NCI-H345 treated with DMSO at 0.1 percent for 48 hours (cell line): ENCODE data around the gene PGAP6.
"Not testable (repeated sequence)": the region's sequence is repeated elsewhere in the genome, so short reads cannot be mapped to it uniquely, and the experiment has no call there.

ENCODE experiments used
- DNase-seq: peaks from one replicate; lab custom pipeline; 2025; ENCODE audit not compliant: unreplicated experiment; lab: John Stamatoyannopoulos, UW

PGAP6 gene, protein sequence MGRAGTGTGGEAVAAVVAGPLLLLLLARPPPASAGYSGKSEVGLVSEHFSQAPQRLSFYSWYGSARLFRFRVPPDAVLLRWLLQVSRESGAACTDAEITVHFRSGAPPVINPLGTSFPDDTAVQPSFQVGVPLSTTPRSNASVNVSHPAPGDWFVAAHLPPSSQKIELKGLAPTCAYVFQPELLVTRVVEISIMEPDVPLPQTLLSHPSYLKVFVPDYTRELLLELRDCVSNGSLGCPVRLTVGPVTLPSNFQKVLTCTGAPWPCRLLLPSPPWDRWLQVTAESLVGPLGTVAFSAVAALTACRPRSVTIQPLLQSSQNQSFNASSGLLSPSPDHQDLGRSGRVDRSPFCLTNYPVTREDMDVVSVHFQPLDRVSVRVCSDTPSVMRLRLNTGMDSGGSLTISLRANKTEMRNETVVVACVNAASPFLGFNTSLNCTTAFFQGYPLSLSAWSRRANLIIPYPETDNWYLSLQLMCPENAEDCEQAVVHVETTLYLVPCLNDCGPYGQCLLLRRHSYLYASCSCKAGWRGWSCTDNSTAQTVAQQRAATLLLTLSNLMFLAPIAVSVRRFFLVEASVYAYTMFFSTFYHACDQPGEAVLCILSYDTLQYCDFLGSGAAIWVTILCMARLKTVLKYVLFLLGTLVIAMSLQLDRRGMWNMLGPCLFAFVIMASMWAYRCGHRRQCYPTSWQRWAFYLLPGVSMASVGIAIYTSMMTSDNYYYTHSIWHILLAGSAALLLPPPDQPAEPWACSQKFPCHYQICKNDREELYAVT

GRCh38 chr16:381789-382717, at the start of gene PGAP6:
Gene PGAP6, minus strand, starts transcription at chr16:381978. Its CDS starts 157 bp downstream, at chr16:381821.
- DNase-seq, result no peak

DNA sequence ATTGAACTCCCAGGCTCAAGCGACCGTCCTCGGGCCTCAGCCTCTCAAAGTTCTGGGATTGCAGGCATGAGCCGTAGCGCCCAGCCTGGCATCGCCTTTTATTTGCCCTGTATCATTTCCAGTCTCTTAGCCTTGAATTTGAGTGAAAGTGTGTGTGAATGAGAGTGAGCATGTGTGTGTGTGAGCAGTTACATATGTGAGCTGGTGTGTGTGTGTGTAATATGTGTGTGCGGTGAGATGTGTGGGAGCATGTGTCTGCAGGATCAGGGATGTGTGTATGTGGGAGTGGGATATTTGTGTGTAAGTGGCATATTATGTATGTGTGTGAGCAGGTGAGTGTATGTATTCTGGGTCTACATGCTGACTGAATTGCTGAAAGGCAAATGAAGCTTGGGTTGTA, 49.1 kb upstream of the PGAP6 start:
- DNase-seq, result no peak

- DNase-seq, result no peak
Measured at GRCh38 chr16:427250-427649, 45.5 kb upstream of the PGAP6 start.

DNA sequence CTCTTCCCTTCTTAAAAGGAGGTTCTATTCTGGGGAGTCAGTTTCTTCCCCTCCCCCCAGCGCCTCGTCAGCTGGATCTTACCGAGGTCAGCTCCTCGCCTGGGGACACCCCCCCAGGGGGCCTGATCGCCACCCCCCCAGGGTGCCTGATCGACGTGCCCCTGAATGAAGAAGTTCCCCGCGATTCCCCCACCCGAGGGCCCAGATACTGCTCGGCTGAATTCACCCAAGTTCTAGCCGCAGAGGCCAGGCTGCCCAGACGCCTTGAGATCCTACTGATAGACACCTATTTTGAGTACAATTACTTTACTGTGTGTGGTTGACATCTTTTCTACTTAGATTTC, 45.1 kb upstream of the PGAP6 start:
- DNase-seq, result no peak

DNA sequence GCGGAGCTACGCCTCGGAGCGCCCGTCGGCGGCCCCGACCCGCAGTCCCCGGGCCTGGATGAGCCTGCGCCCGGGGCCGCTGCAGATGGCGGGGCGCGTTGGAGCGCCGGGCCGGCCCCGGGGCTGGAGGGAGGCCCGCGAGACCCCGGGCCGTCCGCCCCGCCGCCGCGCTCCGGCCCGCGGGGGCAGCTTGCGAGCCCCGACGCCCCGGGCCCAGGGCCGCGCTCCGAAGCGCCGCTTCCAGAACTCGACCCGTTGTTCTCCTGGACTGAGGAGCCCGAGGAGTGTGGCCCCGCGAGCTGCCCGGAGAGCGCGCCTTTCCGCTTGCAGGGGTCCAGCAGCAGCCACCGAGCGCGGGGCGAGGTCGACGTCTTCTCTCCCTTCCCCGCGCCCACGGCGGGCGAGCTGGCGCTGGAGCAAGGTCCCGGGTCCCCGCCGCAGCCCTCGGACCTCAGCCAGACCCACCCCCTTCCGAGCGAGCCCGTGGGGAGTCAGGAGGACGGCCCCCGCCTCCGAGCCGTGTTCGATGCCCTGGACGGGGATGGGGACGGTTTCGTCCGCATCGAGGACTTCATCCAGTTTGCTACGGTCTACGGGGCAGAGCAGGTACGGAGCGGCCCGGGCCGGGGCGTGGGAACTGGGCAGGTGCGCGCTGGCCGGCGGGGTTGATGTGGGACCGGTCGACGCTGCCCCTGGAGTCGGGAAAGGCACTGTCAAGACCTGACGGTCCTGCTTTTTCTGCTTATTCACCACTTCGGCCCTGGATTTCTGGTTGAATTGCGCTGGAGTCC, 44.5 kb upstream of the PGAP6 start:
- DNase-seq, result no peak

DNA sequence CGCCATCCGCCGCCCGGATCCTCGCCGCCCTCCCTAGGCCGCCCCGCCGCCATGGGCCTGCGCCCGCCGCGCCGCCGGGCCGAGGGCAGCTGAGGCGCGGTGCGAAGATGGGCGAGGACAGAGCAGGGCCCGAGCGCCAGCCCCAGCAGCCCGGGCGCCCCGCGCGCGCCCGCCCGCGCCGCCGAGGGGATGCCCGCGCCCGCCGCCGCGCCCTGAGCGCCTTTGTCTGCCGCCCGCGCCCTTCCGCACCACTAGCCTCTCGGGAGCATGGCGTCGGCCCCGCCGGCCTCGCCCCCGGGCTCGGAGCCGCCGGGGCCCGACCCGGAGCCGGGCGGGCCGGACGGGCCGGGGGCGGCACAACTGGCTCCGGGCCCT, 43.9 kb upstream of the PGAP6 start:
- DNase-seq, result no peak

- peak; percentile 69 for DNase-seq
Measured at GRCh38 chr16:425082-425718, 43.4 kb upstream of the PGAP6 start, which contains the start of gene RAB11FIP3. Gene RAB11FIP3, plus strand, starts transcription at chr16:425649. Its CDS starts 358 bp downstream, at chr16:426007.

GRCh38 chr16:424623-425081, 42.9 kb upstream of the PGAP6 start:
- no peak for DNase-seq

DNA sequence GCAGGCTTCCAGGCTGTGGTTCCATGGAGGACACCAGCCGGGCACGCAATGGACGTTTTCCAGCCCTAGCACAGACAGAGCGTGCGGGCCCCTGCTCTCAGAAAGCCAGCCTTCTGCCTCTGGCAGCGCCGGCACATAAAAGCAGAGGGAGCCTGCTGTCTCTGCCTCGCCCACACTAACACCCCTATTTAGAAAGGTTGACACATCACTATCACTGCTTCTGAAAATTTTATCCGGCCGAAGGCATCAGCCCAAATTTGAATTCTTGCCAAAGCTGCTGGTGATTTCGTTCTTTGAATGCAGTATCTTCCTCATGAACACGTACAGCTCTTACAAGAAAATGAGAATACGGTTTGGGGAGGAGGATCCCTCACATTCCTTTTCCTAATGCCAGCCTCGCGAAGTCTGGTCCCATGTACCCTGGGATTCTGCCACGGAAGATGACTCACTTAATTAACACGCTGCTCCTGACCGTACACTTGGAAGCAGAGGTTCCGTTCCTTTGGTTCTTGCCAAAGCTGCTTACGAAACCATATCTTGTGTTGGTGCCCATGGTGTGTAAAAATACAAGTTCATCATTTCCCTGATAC, 42.4 kb upstream of the PGAP6 start:
- no peak for DNase-seq

- not testable (repeated sequence) for DNase-seq
Measured at GRCh38 chr16:422179-422578, 40.4 kb upstream of the PGAP6 start.

DNA sequence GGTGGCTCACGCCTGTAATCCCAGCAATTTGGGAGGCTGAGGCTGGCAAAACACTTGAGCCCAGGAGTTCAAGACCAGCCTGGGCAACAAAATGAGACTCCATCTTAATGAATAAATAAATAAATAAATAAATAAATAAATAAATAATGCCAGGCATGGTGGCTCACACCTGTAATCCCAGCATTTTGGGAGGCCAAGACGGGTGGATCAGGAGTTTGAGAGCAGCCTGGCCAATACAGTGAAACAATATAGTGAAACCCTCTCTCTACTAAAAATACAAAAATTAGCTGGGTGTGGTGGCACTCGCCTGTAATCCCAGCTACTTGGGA, 33.4 kb upstream of the PGAP6 start:
- DNase-seq, result not testable (repeated sequence)

GRCh38 chr16:414395-415169, 32.8 kb upstream of the PGAP6 start:
- no peak for DNase-seq

GRCh38 chr16:411576-412265, 29.9 kb upstream of the PGAP6 start:
- no peak for DNase-seq

DNA sequence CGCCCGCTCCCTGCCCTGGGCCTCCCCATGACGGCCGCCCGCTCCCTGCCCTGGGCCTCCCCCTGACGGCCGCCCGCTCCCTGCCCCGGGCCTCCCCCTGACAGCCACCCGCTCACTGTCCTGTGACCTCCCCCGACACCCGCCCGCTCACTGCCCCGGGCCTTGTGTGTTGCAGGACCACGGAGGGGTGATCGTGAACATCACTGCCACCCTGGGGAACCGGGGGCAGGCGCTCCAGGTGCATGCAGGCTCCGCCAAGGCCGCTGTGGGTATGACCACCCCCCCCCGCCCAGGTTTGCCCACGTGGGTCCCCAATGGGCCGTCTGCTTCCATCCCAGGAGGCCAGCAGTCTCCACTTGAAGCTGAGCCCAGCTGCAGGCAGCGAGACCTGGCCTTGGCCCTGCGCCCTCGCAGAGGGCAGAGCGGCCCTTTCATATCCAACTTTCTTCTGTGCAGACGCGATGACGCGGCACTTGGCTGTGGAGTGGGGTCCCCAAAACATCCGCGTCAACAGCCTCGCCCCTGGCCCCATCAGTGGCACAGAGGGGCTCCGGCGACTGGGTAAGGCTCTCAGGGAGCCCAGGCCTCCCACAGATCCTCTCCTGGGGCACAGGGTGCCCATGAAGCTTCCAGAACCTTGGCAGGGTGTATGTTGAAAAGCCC, 28.9 kb upstream of the PGAP6 start:
- DNase-seq, result no peak

GRCh38 chr16:407253-407652, 25.5 kb upstream of the PGAP6 start:
- no peak for DNase-seq

- no peak for DNase-seq
Measured at GRCh38 chr16:405548-406506, 24.0 kb upstream of the PGAP6 start.
